ENCODE results near the gene OR6Y1.

The OR6Y1 gene

GRCh38 chr1:158496374-158496773 lies 57.8 kb downstream of the OR6Y1 start:
- peak; percentile 66 for DNase-seq

GRCh38 chr1:158494796-158495195 lies 59.4 kb downstream of the OR6Y1 start:
- DNase-seq, result no peak

Measured in SHP77 treated with DMSO at 0.1 percent for 48 hours (cell line).